NCI-H345 treated with DMSO at 0.1 percent for 48 hours (cell line): ENCODE measurements around the gene ADGRA1.
"Not testable (repeated sequence)": the region's sequence is repeated elsewhere in the genome, so short reads cannot be mapped to it uniquely, and the experiment has no call there.

Experiments used
- DNase-seq: peaks from one replicate; lab custom pipeline; 2025; ENCODE audit not compliant: unreplicated experiment; lab: John Stamatoyannopoulos, UW

Gene ADGRA1

DNA sequence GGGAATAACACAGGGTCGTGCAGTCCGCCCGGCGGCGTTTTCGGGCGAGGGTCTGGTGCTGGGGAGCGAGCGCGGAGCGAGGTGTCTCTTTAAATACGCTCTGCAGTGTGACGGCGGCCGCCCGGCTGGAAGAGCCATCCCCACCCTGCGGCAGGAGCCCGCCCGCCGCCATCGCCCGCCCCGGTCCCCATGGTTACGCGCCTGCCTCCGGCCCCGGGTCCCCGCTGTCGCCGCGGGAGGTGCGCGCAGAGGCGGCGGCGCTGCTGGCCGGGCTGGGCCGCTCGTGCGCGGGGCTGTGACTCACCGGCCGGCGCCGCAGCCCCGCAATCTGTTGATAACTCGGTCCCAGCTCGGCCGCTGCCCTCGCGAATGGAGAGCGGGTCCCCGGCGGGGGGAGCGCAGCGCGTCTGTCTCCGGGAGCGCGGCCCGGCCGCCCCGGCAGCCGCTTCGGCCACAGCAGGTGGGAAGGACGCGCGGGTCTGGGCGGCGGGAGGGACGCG, at the start of gene ADGRA1:
Gene ADGRA1, plus strand, starts transcription at position 246 of the 500 bp plus-strand sequence. CDS start 986 bp downstream, outside the sequence.
- DNase-seq, result peak; percentile 3

DNA sequence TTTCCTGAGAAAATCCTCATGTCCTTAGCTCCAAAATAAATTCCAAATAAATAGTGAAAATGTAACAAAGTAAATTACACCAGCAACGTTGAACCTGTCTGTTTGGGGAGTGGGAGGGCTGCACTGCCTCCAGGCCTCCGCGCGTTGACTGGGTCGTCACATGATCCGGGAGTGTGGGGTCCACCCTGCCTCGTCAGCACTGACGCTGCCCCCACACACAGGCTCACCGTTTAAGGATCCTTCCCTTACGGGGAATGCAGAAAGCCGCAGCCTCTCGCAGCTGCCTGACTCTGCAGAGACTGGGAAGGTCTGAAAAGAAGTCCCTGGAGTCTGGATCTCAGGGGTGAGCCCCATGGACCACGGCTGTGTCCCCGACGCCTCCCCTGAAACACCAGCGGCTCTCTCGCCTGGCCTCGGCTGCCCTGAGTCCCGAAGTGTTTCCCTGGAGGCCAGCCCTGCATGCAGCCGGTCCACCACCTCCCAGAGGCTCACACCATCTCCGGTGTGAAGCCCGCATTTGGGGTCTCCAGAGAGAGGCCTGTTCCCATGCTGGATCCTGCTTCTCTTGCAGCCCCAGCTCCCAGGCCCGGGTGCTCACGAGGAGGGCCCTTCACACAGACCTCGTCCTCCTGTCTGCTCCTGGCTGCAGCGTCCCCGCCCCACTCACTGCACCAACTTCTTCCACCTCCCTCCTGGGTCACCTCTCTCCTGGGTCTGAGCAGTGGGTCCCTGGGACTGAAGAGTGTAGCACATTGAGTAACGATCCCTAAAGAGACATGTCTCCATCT, 49.5 kb upstream of the ADGRA1 start:
- DNase-seq, result no peak

GRCh38 chr10:133039107-133039802, 48.5 kb upstream of the ADGRA1 start:
- no peak for DNase-seq

- no peak for DNase-seq
Observed at GRCh38 chr10:133039803-133040165, 47.9 kb upstream of the ADGRA1 start.

DNA sequence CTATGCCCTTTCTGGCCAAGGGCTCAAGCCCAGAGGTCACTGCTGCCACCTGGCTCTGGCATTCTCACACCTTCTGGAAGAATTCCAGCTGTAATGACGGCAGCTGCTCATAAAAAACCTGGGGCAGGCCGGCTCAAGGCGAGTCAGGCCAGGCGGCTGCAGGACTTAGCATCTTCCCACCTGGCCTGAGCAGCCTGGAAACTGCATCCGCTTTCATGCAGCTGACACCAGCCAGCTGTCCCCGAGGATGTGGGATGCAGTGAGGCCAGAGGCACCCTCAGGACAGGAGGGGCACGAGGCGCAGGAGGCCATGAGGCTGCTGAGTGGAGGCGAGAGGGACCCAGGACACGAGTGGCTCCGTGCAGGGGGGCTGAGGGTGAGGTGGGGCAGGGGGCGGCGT, 47.5 kb upstream of the ADGRA1 start:
- DNase-seq, result no peak

GRCh38 chr10:133041101-133041500, 46.6 kb upstream of the ADGRA1 start:
- DNase-seq, result no peak

DNA sequence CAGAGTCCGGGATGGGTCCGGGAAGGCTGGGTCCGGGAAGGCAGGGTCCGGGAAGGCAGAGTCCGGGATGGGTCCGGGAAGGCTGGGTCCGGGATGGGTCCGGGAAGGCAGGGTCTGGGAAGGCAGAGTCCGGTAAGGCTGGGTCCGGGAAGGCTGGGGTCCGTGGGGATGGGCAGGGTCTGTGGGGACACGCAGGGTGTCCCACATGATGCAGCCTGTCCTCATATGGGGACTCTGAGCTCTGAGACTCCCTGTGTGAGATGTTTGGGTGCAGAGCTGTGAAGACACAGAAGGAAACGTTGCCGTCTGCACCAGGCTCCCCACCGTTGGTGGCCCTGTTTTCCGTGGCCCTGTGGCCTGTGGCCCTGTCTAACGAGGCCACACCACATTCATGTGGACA, 45.7 kb upstream of the ADGRA1 start:
- DNase-seq, result no peak

DNA sequence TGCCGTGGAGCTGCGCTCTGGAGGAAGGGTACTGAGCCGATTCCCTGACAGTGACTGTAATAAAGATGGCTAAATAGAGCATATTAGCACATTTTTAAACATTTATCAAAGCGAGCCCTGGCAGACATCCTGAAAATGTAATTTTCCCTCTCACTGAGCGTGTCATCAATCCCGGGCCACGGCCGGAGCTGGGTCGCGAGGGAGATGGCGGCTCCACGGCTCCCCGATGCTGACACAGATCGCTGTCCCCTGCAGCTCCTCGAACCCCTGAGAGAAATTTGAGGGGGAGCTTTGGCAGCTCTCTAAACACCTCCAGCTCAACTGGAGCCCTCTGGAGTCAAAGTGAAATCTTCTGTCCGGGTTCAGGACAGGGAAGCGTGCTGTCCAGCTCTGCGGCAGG, 44.9 kb upstream of the ADGRA1 start:
- DNase-seq, result no peak

- DNase-seq, result no peak
Observed at GRCh38 chr10:133043541-133044225, 44.0 kb upstream of the ADGRA1 start.

DNA sequence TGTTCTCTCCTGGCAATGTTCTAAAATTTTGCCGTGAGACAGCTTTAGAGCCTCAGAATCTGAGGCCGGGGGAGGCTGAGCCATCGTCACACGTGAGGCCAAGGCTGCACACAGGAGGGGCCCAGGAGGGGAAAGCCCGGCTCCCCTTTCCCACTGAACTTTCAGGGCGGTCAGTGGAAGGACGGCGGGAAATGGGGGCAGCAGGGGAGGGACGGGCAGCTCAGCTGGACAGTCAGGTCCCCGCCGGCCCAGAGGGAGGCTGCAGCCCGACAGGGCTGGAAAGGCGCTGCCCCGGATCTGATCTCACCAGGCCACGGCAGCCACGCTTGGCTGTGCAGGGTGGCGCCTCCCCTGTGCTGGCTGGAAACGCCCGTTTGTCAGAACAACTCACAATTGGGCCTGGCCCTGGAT, 43.3 kb upstream of the ADGRA1 start:
- DNase-seq, result no peak

- no peak for DNase-seq
Observed at GRCh38 chr10:133045556-133046389, 42.0 kb upstream of the ADGRA1 start.

- DNase-seq, result no peak
Observed at GRCh38 chr10:133046390-133046765, 41.3 kb upstream of the ADGRA1 start.

DNA sequence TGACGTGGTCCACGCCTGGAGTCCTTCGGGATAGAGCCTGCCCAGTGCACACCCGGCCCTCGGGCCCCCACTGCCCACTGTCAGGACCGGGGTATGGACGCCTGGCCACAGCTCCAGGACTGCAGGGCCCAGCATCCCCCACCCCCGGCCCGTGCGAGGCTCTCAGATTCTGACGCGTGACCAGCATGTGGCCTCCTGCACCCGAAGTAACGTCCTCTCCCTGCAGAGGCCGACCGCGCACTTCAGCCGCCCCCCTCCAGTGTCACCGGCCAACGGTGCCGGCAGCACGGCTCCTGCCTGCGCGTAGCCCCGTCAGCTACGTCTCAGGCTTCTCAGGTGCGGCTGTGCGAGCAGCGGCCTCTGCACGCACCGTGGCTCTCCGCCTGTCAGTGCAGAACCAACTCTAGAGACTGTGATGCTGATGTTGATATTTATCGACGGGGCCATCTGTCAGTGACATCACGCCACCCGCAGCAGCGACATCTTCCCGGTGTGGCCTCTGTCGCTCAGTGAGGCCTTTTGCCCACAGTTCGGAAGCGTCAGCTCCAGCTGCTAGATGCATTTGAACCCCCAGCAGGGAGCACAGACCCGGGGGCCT, 40.1 kb upstream of the ADGRA1 start:
- no peak for DNase-seq

DNA sequence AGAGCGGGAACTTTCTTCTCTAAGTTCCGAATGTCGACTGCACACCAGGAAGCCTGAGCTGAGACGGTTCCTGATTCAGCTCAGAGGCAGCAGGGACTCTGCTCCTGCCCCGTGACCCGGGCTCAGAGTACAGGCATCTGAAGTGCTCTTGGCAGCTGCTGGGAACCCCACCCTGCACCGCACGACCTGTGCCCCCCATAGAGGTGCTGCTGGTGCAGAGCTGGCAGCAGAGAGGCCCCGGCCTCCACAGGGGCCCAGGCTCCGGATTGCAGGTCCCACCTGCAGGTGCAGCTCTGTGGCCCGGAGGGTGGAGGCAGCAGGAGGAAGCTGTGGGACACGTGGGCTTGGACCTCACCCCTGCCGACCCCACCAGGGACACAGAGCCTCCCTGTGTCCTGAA, 39.5 kb upstream of the ADGRA1 start:
- no peak for DNase-seq

DNA sequence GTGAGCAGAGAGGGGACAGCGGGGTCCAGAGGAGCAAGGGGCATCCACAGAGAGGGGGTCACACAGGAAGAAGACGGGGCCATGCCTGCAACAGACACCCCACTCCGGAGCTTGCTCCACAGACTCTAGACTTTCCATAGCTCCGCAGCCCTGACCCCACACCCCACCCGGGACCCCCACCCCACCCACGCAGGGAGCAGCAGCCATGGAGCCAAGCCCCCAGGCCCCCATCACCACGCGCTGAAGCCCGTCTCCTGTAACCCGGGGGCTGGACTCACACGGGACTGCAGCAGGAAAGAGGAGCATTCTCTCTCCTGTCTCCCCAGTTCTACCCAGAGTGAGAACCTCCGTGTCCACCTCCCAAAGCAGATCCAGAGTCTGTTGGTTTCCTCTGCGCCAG, 38.8 kb upstream of the ADGRA1 start:
- no peak for DNase-seq

DNA sequence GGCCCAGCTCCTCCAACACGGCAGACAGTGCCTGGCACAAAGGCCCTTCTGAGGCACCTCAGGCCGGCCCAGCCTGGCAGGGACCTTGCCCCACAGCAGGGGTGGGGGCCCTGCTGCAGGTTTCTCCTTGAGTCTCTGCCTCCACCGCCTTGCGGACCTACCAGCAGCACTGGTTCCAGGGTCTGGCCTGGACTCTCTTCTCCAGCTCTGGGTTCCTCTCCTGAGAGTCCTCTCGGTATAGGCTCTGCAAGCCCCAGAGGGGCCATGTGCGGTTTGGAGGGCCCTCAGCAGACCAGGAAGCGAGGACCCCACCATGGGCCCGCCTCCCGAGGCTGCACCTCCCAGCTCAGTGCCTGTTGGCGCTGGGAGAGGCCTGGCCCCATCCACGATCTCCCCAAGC, 38.1 kb upstream of the ADGRA1 start:
- DNase-seq, result no peak

DNA sequence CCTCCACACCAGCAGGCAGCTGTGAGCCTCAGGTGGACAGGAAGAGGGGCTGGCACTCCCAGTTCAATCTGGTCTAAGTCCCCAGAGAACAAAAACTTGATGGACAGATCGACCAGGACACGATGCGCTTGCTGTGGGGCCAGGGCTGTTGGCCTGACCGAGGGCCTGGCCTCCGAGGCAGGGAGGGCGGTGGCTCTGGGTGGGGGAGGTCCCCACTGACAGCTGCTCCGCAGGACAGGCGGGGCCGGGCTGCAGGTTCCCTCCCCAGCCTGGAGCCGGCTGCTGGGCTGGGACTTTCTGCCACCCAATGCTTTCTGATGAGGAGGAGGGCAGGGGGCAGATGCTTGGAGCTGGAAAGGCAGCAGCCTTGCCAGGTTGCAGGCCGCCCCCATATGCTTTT, 37.4 kb upstream of the ADGRA1 start:
- no peak for DNase-seq

DNA sequence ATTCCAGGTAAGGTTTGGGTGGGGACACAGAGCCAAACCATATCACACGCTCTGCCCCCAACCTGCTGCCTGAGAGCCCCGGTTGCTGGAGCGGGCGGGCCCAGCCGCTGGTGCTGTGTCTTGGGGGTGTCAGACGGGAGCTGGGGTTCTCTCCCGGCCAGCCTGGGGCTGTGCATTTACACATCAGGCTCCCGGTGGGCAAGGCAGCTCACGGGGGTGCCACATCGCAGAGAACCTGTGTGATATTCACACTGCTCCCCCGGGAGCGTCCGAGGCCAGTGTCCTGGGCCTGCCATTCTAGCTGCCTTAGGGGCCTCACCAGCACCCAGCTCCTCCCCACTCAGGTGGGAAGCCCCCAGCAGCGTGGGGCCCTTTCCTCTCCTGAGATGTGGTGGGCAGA, 35.6 kb upstream of the ADGRA1 start:
- DNase-seq, result no peak

DNA sequence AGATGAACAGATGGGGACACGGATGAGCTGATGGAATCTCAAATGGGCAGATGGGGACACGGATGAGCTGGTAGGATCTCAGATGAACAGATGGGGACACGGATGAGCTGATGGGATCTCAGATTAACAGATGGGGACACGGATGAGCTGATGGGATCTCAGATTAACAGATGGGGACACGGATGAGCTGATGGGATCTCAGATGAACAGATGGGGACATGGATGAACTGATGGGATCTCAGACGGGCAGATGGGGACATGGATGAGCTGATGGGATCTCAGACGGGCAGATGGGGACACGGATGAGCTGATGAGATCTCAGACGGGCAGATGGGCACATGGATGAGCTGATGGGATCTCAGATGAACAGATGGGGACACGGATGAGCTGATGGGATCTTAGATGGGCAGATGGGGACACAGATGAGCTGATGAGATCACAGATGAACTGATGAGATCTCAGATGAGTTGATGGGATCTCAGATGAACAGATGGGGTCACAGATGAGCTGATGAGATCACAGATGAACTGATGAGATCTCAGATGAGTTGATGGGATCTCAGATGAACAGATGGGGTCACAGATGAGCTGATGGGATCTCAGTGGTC, 34.1 kb upstream of the ADGRA1 start:
- not testable (repeated sequence) for DNase-seq

- DNase-seq, result no peak
Observed at GRCh38 chr10:133055470-133055869, 32.3 kb upstream of the ADGRA1 start.
